Thyroid gland (tissue), 4 donors: Measurements from ENCODE around the gene GALNT1.

Experiments
- POLR2A ChIP-seq, 2 donors: fragments of 450-650 bp; IDR thresholded peaks; one replicate each; pipeline ENCODE4 v1.6.1; 2017; ENCODE audit warnings: antibody characterized with exemption in 2 of 2, mild to moderate bottlenecking in 2 of 2, moderate library complexity in 1 of 2
- TF ChIP-seq, protein P1 (sequence below), 6 experiments: fragments of 200-600 bp in 3 of 6; fragments of 450-650 bp in 3 of 6; sonication (generic) in 3 of 6; IDR thresholded peaks; one replicate each; pipeline ENCODE4 v1.5.1; 2016 to 2019; ENCODE audit warnings: antibody characterized with exemption in 6 of 6, mild to moderate bottlenecking in 2 of 6, inconsistent platforms in 1 of 6, moderate library complexity in 1 of 6

DNA sequence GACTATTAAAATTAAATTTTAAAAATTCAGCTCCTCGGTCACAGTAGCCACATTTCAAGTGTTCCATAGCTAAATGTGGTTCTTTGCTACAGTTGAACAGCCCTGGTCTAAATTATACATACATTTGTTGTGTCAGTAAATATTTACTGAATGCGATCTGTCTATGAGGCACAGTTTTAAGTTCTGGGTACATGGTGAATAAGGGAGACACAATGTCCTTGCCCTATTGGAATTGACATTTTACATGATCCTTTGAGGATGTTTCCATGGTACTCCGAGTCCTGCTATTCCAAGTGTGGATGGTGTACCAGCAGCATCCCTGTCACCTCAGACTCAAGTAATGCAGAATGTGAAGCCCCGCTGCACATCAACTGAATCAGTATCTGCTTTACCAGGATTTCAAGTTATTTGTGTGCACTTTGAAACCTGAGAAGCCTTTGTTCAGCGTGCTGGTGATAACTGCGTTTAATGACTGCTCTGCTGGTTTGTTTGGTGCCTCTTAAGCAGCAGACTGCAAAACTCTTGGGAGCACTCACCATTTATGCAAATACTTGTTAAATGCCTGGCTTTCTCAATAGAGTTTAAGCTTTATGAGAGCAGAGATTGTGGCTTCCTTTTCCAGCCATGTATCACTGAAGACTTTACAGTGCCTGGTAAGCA lies 1.5 kb downstream of the GALNT1 start:
- TF ChIP-seq, protein P1, sequence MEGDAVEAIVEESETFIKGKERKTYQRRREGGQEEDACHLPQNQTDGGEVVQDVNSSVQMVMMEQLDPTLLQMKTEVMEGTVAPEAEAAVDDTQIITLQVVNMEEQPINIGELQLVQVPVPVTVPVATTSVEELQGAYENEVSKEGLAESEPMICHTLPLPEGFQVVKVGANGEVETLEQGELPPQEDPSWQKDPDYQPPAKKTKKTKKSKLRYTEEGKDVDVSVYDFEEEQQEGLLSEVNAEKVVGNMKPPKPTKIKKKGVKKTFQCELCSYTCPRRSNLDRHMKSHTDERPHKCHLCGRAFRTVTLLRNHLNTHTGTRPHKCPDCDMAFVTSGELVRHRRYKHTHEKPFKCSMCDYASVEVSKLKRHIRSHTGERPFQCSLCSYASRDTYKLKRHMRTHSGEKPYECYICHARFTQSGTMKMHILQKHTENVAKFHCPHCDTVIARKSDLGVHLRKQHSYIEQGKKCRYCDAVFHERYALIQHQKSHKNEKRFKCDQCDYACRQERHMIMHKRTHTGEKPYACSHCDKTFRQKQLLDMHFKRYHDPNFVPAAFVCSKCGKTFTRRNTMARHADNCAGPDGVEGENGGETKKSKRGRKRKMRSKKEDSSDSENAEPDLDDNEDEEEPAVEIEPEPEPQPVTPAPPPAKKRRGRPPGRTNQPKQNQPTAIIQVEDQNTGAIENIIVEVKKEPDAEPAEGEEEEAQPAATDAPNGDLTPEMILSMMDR (IDR thresholded peaks at IDR 0.05) = no peak
- peak in 1 of 2 donors; percentile 40 for TF ChIP-seq POLR2A (IDR thresholded peaks at IDR 0.05)
